Neural progenitor cell (in vitro differentiated cells): ENCODE results near the gene MON1B. TPM values are rescaled to one million over a fixed set of nuclear protein-coding genes. Genes with fewer than 3 reads are reported as not detected.

Experiments
- DNase-seq: peaks from one replicate; pipeline ENCODE4 v3.0.0-alpha.2; 2016; ENCODE audit warnings: low spot score
- H2AFZ ChIP-seq: fragments of 200-600 bp; sonication (generic); replicated peaks from 2 replicates; pipeline ENCODE4 v1.6.1; 2016; ENCODE audit warnings: antibody characterized with exemption
- H3F3A ChIP-seq: fragments of 200-600 bp; sonication (generic); 2 replicates; pipeline ENCODE4 v1.6.1; 2016; ENCODE audit warnings: antibody characterized with exemption, low read depth
- H3K27ac ChIP-seq: fragments of 200-600 bp; sonication (generic); 2 replicates; pipeline ENCODE4 v1.5.1; 2016; ENCODE audit warnings: mild to moderate bottlenecking
- H3K27me3 ChIP-seq: fragments of 200-600 bp; sonication (generic); 2 replicates; pipeline ENCODE4 v1.6.1; 2016; ENCODE audit warnings: mild to moderate bottlenecking, moderate library complexity
- H3K36me3 ChIP-seq: fragments of 200-600 bp; sonication (generic); 2 replicates; pipeline ENCODE4 v1.5.1; 2016
- H3K4me1 ChIP-seq: fragments of 200-600 bp; sonication (generic); 2 replicates; pipeline ENCODE4 v1.6.1; 2016; ENCODE audit warnings: mixed run types
- H3K4me2 ChIP-seq: fragments of 200-600 bp; sonication (generic); 2 replicates; pipeline ENCODE4 v1.6.1; 2016
- H3K4me3 ChIP-seq: fragments of 200-600 bp; sonication (generic); 2 replicates; pipeline ENCODE4 v1.5.1; 2016
- H3K79me2 ChIP-seq: fragments of 200-600 bp; sonication (generic); 2 replicates; pipeline ENCODE4 v1.6.1; 2016; ENCODE audit warnings: low read depth
- H3K9ac ChIP-seq: fragments of 200-600 bp; sonication (generic); 2 replicates; pipeline ENCODE4 v1.6.1; 2016
- H3K9me3 ChIP-seq: fragments of 200-600 bp; sonication (generic); 2 replicates; pipeline ENCODE4 v1.5.1; 2016; ENCODE audit warnings: low read depth
- H4K20me1 ChIP-seq: fragments of 200-600 bp; sonication (generic); 2 replicates; pipeline ENCODE4 v1.6.1; 2016; ENCODE audit warnings: low read depth
- H3K27ac Mint-ChIP-seq: 3 replicates; pipeline ENCODE4 v1.8.0; 2021; ENCODE audit warnings: mixed read lengths
- H3K27me3 Mint-ChIP-seq: 2 replicates; pipeline ENCODE4 v1.8.0; 2022; ENCODE audit warnings: low read depth, mild to moderate bottlenecking, inconsistent platforms, moderate library complexity, mixed read lengths; ENCODE audit not compliant: insufficient read depth
- H3K36me3 Mint-ChIP-seq: 3 replicates; pipeline ENCODE4 v1.8.0; 2021; ENCODE audit warnings: mixed read lengths
- H3K4me1 Mint-ChIP-seq: 3 replicates; pipeline ENCODE4 v1.8.0; 2021; ENCODE audit warnings: mixed read lengths
- H3K4me3 Mint-ChIP-seq: 3 replicates; pipeline ENCODE4 v1.8.0; 2021; ENCODE audit warnings: mild to moderate bottlenecking, moderate library complexity, mixed read lengths
- H3K9me3 Mint-ChIP-seq: 3 replicates; pipeline ENCODE4 v1.8.0; 2020; ENCODE audit warnings: mixed read lengths
- EZH2 ChIP-seq: fragments of 200-600 bp; sonication (generic); IDR thresholded peaks from 2 replicates; pipeline ENCODE4 v1.6.1; 2017; ENCODE audit warnings: antibody characterized with exemption, mild to moderate bottlenecking, moderate library complexity
- EZH2phosphoT487 ChIP-seq: fragments of 200-600 bp; sonication (generic); IDR thresholded peaks from 2 replicates; pipeline ENCODE4 v1.6.1; 2017; ENCODE audit warnings: antibody characterized with exemption
- total RNA-seq: library from RNA; depleted of rRNA; stranded (reverse); fragments of >200 nt; gene quantifications from 2 replicates; pipeline ENCODE4 v1.2.3, GENCODE V29; 2015; ENCODE audit warnings: low replicate concordance
- TF ChIP-seq, protein P1 (sequence below): fragments of 200-600 bp; sonication (generic); IDR thresholded peaks from 2 replicates; pipeline ENCODE4 v1.5.1; 2017; ENCODE audit warnings: antibody characterized with exemption, mild to moderate bottlenecking

MON1B gene
- total RNA-seq, 1 donor from 2014 or later = 9.1 TPM

DNA sequence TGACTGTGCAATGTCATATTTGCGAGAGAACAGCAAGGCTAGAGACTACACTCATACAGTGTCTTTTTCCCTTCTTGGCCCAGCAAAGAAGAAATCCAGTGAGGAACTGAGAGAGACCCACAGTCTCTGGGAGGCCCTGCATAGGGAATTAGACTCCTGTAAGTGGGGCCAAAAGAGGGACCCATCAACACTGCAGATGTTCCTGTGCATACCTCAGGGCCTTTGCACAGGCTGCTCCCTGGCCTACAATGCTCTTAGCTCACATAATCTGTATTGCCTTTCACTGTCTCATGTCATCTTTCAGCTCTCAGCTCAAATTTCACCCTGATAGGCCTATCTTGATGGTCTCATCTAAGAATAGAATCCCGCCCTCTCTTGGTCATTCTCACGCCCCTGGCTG, 17.4 kb downstream of the MON1B start:
- no peaks in the 10 kb centered on the region for H3K27me3 ChIP-seq
- DNase-seq = no peak
- peaks cover 5% of the 10 kb centered on the region for H3K4me1 ChIP-seq
- H3K4me1 Mint-ChIP-seq = peaks cover 29% of the 10 kb centered on the region
- H4K20me1 ChIP-seq = no peaks in the 10 kb centered on the region
- H3K36me3 ChIP-seq = no peaks in the 10 kb centered on the region
- peaks cover under 1% of the 10 kb centered on the region for H3K9me3 Mint-ChIP-seq
- no peak overlapping the region for H3K4me3 ChIP-seq
- H3K4me2 ChIP-seq = no peak overlapping the region
- TF ChIP-seq, protein P1, sequence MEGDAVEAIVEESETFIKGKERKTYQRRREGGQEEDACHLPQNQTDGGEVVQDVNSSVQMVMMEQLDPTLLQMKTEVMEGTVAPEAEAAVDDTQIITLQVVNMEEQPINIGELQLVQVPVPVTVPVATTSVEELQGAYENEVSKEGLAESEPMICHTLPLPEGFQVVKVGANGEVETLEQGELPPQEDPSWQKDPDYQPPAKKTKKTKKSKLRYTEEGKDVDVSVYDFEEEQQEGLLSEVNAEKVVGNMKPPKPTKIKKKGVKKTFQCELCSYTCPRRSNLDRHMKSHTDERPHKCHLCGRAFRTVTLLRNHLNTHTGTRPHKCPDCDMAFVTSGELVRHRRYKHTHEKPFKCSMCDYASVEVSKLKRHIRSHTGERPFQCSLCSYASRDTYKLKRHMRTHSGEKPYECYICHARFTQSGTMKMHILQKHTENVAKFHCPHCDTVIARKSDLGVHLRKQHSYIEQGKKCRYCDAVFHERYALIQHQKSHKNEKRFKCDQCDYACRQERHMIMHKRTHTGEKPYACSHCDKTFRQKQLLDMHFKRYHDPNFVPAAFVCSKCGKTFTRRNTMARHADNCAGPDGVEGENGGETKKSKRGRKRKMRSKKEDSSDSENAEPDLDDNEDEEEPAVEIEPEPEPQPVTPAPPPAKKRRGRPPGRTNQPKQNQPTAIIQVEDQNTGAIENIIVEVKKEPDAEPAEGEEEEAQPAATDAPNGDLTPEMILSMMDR = no peak
- TF ChIP-seq EZH2phosphoT487 (no peak), EZH2 (no peak)
- no peaks in the 10 kb centered on the region for H3K9me3 ChIP-seq
- peaks cover 4% of the 10 kb centered on the region for H3K36me3 Mint-ChIP-seq
- H3K4me3 Mint-ChIP-seq = no peak overlapping the region
- no peak overlapping the region for H3K27ac ChIP-seq
- no peaks in the 10 kb centered on the region for H3K79me2 ChIP-seq
- no peak overlapping the region for H3K27ac Mint-ChIP-seq
- H2AFZ ChIP-seq = no peak overlapping the region
- H3F3A ChIP-seq = peaks cover 9% of the 10 kb centered on the region
- no peak overlapping the region for H3K9ac ChIP-seq
- H3K27me3 Mint-ChIP-seq = peaks cover 2% of the 10 kb centered on the region

DNA sequence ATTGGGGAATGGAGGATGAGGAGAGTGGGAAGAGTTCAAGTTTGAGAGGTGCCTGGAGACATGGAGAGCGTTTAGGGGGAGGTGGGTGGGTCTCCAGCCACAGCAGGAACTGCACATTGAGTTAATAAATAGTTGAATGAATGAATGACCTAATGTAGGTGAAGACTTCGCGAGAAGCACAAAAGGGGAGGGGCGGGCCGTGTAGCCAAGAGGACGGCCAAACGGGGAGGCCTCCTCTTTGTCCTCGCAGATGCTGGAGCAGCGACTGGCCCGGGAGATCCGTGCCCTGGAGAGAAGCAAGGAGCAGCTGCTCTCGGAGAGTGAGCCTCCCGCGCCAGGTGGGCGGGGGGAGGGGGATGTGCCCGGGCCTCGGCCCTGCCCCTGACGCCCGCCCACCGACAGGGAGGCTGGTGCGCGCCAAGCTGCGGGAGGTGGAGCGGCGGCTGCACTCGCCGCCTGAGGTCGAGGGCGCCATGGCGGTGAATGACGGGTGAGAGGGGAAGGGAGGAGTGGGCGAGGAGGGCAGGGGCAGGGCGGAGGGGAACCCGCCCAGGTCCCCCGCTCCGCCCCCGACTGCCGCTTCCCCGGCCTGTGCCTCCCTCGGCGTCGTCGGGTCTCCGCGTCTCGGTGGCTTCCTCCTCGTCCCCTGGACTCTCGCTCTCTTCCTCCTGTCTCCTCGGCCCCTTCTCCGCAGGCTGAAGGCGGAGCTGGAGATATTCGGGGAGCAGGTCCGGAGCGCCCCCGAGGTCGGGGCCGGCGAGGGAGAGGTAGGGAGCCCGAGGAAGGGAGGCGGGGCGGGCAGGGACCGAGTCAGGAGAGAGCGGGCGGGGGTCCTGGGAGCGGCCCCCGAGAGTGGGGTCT, 21.1 kb downstream of the MON1B start:
- Histone ChIP-seq H3K27ac (no peak overlapping the region), H3K36me3 (no peaks in the 10 kb centered on the region), H3K4me1 (peaks cover 5% of the 10 kb centered on the region), H2AFZ (peak overlapping the region; percentile 58), H3K9me3 (no peaks in the 10 kb centered on the region), H3F3A (peaks cover 9% of the 10 kb centered on the region), H3K79me2 (no peaks in the 10 kb centered on the region), H3K27me3 (no peaks in the 10 kb centered on the region), H3K4me2 (peak overlapping the region; percentile 91), H3K4me3 (peak overlapping the region; percentile 84), H3K9ac (peak overlapping the region; percentile 30), H4K20me1 (no peaks in the 10 kb centered on the region)
- peaks cover 17% of the 10 kb centered on the region for H3K36me3 Mint-ChIP-seq
- peak overlapping the region; percentile 92 for H3K4me3 Mint-ChIP-seq
- peak overlapping the region; percentile 95 for H3K27ac Mint-ChIP-seq
- TF ChIP-seq EZH2 = no peak
- TF ChIP-seq EZH2phosphoT487 = no peak
- TF ChIP-seq, protein P1 = no peak
- peaks cover 2% of the 10 kb centered on the region for H3K27me3 Mint-ChIP-seq
- peaks cover 4% of the 10 kb centered on the region for H3K9me3 Mint-ChIP-seq
- H3K4me1 Mint-ChIP-seq = peaks cover 21% of the 10 kb centered on the region
- DNase-seq = peak; percentile 83

DNA sequence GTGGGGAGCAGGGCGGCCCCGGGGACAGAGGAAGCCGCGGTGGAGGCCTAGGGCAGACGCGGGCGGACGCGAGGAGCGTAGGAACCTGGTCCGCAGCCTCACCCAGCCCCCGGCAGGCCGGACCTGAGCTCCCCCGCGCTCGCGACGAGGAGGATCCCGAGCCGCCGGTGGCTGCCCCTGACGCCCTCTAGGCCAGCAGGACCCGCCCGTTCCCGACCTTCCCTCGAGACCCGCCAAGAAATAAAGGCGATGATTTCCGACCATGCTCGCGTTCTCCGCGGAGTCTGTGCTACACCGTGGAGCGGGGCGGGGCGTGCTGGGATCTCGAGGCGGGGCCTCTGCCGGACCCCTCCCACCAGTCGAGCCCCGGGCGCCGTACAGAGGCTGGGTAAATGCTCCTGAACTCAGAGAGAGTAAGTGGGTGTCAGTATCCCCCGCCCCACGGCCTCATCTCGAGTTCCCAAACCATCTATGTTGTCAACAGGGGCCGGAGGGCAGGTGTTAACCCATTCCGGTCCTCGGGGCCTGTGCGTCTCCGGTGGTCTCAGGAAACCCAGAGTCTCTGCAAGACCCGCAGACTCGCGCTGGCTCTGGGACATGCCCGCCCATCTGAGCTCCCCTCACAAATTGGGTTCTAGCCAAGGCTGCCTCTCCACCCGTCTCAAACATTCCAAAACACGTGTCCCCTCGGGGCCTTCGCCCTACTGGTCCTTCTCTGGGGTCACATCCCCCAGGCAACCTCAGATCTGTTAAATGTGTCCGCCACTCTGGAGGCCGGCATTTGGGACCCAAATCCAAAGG, 22.0 kb downstream of the MON1B start:
- H3K4me3 Mint-ChIP-seq = peak overlapping the region; percentile 92
- peak overlapping the region; percentile 84 for H3K4me3 ChIP-seq
- no peak for TF ChIP-seq EZH2
- TF ChIP-seq, protein P1 = no peak
- no peak for TF ChIP-seq EZH2phosphoT487
- peaks cover 15% of the 10 kb centered on the region for H3K4me1 Mint-ChIP-seq
- DNase-seq = peak; percentile 74
- H4K20me1 ChIP-seq = no peaks in the 10 kb centered on the region
- H3K4me2 ChIP-seq = peak overlapping the region; percentile 91
- H3K27me3 Mint-ChIP-seq = peaks cover 2% of the 10 kb centered on the region
- no peaks in the 10 kb centered on the region for H3K9me3 ChIP-seq
- H2AFZ ChIP-seq = peak overlapping the region; percentile 58
- H3K36me3 ChIP-seq = no peaks in the 10 kb centered on the region
- H3K36me3 Mint-ChIP-seq = peaks cover 17% of the 10 kb centered on the region
- H3K9me3 Mint-ChIP-seq = peaks cover 4% of the 10 kb centered on the region
- H3K4me1 ChIP-seq = peaks cover 5% of the 10 kb centered on the region
- H3K9ac ChIP-seq = peak overlapping the region; percentile 30
- H3K27me3 ChIP-seq = no peaks in the 10 kb centered on the region
- no peak overlapping the region for H3K27ac ChIP-seq
- H3K79me2 ChIP-seq = no peaks in the 10 kb centered on the region
- H3K27ac Mint-ChIP-seq = no peak overlapping the region
- H3F3A ChIP-seq = peaks cover 9% of the 10 kb centered on the region
